ENCODE measurements around the gene TSSK1B.
"Not testable (repeated sequence)": the region's sequence is repeated elsewhere in the genome, so short reads cannot be mapped to it uniquely, and the experiment has no call there.

Gene TSSK1B

DNA sequence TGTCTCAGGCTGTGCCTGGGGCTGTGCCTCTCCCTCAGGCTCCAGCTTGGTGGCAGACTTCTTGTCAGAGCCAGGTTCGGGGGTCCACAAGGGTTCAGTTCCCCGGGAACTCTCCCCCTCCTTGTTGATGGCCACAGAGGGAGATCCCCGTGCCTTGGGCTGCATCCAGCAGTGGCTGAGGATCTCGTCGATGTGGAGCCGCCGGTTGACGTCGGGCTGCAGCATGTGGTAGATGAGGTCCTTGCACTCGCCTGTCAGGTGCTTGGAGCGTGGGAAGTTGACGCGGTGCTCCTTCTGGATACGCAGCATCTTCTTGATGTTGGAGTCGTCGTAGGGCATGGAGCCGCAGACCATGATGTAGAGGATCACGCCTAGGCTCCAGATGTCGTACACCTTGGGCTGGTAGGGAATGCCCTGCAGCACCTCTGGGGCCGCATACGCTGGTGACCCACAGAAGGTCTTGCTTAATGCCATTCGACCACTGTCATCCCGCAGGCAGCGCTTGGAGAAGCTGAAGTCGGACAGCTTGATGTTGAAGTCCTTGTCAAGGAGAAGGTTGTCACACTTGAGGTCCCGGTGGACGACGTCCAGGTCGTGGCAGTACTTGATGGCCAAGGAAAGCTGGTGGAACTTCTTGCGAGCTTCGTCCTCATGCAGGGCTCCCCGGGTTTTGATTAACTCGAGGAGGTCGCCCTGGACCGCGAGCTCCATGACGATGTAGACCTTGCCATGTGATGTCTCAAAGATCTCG is 752 bp downstream of the TSSK1B start:
- no peak overlapping the region for H3K27ac ChIP-seq
- TF ChIP-seq, protein P1, sequence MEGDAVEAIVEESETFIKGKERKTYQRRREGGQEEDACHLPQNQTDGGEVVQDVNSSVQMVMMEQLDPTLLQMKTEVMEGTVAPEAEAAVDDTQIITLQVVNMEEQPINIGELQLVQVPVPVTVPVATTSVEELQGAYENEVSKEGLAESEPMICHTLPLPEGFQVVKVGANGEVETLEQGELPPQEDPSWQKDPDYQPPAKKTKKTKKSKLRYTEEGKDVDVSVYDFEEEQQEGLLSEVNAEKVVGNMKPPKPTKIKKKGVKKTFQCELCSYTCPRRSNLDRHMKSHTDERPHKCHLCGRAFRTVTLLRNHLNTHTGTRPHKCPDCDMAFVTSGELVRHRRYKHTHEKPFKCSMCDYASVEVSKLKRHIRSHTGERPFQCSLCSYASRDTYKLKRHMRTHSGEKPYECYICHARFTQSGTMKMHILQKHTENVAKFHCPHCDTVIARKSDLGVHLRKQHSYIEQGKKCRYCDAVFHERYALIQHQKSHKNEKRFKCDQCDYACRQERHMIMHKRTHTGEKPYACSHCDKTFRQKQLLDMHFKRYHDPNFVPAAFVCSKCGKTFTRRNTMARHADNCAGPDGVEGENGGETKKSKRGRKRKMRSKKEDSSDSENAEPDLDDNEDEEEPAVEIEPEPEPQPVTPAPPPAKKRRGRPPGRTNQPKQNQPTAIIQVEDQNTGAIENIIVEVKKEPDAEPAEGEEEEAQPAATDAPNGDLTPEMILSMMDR (conservative IDR thresholded peaks at IDR 0.05) = no peak

DNA sequence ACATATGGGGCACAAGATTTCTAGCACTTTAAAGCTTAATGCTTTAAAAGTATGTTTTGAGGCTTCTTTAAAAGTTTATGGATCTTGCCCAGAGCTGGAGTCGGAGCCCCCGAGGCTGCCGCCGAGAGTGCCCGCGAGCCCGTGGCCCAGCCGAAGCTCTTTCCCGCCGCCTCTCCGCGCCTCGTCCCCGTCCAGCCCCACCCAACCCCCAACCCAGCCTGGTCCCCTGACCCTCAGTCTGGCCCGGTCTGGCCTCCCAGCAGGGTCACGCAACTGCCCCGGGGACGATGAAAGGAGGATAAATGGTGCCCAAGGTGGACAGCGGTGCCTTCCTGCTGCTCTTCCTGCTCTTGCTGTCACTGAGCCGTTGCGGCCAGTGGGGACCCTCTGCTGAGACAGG is 1.7 kb downstream of the TSSK1B start:
- H3K27ac ChIP-seq = no peak overlapping the region
- TF ChIP-seq, protein P1 (conservative IDR thresholded peaks at IDR 0.05) = no peak

DNA sequence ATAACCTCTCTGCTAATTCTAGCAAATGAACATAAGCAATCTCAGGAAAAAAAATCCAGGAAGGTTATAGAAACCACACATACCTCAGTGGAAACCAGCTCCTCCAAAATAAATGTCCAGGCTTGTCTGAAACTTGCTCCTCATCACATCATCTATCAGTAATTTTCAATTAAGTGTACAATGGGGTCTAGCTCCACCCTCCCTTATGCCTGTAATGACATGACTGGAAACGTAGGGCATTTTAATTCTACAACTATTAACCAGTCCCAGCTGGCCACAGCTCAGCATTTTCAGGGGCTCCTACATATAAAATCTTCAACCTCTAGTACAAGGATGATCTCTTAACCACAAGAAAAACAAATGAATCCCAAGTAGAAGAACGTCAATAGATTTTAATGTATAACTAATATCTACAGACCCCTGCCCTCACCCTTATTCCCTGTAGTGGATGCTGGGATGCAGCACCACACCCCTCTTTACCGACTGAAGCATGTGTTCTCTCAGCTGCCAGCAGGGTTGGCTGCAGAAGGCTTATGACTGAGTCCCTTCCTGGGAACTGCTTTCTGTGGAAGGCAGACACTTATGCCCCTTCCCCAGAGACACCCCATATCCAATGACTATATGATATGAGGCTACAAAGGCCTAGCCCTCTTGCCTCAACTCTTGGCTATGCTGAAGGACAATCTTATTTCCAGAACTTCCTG is 6.8 kb downstream of the TSSK1B start:
- TF ChIP-seq, protein P1 (conservative IDR thresholded peaks at IDR 0.05) = no peak
- H3K27ac ChIP-seq = peak overlapping the region; percentile 75

DNA sequence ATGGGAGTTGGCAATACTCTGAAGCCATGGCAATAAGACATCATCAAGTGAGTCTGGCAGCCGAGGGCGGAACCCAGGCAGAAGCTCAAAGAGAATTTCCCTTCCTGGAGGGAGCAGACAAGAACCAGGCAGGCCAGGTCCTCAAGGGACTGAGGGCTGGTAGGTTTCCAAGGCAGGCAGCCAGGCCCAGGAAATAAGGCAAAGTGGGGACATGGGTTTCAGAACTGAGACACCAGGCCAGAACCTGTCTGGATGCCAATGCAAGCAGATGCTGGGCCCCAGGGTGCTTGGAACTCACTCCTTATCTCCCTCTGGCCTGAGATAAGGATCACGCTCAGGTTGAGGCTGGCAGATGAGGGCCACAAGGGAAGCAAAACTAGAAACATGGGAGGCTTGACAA is 8.9 kb downstream of the TSSK1B start:
- TF ChIP-seq, protein P1 (conservative IDR thresholded peaks at IDR 0.05) = no peak
- peak overlapping the region; percentile 75 for H3K27ac ChIP-seq

DNA sequence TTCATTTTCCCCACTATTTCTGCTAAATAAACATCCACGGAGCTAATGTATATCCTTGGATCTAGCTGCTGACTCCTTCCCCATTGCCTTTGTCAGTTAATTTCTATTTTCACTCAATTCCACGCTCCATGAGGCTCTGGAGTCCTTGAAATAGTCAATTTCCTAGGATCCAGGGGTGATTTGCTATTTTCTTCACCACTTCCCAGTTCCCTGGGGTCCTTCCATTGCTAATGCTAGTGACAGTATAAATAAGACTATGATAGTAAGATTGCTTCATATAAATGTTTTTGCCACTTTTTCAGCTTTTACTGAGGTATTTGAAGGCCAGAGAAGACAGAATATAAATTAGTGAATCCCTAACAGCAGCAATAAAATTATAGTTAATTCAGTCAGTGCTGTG is 13.1 kb downstream of the TSSK1B start:
- no peak overlapping the region for H3K27ac ChIP-seq
- TF ChIP-seq, protein P1 (conservative IDR thresholded peaks at IDR 0.05) = no peak

DNA sequence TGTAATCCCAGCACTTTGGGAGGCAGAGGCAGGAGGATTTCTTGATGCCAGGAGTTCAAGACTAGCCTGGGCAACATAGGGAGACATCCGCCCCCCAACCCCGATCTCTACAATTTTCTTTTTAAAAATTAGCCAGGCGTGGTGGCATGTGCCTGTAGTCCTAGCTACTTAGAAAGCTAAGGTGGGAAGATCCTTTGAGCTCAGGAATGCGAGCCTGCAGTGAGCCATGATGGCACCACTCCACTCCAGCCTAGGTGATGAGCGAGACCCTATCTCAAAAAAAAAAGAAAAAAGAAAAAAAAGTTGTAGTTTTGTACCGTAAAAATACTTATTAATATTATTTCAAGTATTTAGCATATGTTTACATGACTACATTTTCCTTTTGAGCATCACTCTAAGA is 29.3 kb downstream of the TSSK1B start:
- H3K27ac ChIP-seq = no peak overlapping the region
- TF ChIP-seq, protein P1 (conservative IDR thresholded peaks at IDR 0.05) = no peak

DNA sequence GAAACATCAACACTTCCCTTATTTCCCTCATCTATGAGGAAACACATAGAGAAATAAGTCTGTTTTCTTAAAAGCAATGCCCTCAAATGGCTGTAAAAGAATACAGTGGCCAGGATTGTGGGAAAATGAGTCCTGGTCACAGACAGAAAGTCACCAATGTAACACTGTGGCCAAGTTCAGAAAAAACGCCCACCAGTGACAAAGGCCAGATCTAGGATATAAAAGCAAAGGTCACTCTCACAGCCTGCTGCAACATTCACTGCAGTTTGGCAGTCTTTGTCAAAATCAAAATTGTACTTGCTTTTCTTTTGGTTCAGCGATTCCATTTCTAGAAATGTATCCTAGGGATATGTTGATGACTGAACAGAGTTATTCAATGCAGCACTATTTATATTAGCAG is 30.5 kb downstream of the TSSK1B start:
- no peak overlapping the region for H3K27ac ChIP-seq
- TF ChIP-seq, protein P1 (conservative IDR thresholded peaks at IDR 0.05) = no peak

DNA sequence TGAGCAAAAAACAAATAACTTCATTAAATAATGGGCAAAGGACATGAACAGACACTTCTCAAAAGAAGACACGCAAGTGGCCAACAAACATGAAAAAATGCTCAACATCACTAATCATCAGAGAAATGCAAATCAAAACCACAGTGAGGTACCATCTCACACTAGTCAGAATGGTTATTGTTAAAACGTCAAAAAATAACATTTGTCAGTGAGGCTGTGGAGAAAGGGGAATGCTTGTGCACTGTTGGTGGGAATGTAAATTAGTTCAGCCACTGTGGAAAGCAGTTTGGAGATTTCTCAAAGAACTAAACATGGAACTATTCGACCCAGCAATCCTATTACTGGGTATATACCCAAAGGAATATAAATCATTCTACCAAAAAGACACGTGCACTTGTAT is 36.8 kb downstream of the TSSK1B start:
- not testable (repeated sequence) for H3K27ac ChIP-seq
